HG02642 (cell line): ENCODE data around the gene DNAJC17.

Source experiments
- ATAC-seq: cut with Tn5 transposase; IDR thresholded peaks from one replicate; pipeline ENCODE4 v1.9.1; 2021; ENCODE audit warnings: mild to moderate bottlenecking; ENCODE audit not compliant: unreplicated experiment, poor library complexity

DNAJC17 gene

DNA sequence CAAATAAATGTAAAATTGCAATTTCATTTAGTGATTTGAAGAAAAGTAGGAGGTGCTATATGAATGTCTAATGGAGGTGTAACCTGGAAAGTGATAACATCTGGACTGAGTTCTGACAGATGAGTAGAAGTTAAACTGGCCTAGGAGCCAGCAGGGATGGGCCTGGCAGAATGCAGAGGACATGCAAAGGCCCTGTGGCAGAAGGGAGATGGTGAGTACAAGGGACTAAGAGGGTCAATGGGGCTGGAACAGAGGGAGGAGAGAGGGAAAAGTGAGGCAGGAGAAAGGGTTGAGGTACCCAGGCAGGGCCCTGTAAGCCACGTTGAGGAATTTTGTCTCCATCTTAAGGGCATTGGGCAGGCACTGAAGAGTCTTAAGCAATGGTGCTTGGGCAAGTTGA, 24.6 kb upstream of the DNAJC17 start:
- no peak for ATAC-seq

DNA sequence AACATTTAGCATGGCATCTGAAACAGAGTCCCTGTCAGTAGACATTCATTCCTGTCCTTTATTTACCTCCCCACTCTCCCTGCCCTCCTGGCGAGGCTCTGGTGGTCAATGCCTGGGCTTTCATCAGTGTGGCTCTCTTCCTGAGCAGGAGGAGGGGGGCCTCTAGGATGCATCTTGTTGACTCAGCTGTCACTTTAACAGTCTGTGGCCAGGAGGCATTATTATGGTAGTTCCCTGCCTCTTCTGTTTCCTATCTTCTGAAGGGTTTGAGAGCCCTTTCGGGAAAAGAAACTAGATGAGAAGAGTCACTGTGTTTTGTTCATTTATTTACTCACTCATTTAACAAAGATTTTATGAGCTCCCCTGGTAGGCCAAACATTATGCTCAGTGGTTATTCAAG, 23.6 kb upstream of the DNAJC17 start:
- ATAC-seq: no peak

DNA sequence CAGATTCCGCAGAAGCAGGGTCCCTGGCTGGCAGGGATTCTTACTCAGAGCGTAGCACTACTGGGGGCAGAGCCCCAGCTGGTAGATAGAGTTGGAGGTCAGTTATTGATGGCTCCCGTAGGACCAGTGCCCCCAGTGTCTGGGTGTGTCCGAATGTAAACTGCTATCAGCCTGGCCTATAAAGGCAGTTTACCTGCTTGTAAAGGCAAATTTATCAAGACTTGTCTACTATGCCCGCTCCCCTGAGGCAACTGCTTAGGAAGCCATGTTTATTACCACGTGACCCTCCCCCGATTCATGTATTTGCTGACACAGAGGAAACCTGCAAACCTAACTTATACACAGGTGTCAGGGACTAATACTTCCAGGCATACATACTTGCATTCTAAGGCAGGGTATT, 21.8 kb upstream of the DNAJC17 start:
- no peak for ATAC-seq

DNA sequence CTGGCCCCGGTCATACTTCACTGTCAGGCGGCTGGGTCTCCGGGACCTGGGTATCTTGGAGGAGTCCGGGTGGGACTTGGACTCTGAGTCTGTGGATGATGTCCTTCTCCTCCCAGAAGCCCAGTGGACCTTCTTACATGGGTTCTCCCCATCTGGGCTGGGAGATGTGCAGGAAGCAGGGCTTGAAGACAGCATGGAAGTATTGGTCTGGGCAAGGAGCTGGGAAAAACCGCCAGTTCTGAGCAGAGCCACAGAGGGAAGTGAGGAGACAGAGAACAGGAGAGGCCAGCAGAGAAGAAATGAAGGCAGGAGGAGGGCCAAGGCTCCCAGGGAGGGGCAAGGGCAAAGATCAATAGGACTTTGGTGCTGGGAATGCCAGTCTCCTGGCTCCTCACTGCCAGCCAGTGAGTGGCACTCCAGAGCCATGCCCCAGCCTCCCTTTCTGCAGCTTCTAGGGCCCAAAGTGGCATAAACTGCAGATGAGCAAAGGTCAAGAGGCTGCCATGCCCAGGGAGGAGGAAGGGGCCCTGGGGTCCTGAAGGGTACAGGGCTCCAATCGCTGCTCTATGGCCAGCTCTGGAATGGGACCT, 21.3 kb upstream of the DNAJC17 start, which contains the start of gene PPP1R14D:
Gene PPP1R14D, minus strand, starts transcription at position 262 of the 590 bp plus-strand sequence. Its CDS starts 67 bp downstream, at position 195.
- ATAC-seq: no peak

DNA sequence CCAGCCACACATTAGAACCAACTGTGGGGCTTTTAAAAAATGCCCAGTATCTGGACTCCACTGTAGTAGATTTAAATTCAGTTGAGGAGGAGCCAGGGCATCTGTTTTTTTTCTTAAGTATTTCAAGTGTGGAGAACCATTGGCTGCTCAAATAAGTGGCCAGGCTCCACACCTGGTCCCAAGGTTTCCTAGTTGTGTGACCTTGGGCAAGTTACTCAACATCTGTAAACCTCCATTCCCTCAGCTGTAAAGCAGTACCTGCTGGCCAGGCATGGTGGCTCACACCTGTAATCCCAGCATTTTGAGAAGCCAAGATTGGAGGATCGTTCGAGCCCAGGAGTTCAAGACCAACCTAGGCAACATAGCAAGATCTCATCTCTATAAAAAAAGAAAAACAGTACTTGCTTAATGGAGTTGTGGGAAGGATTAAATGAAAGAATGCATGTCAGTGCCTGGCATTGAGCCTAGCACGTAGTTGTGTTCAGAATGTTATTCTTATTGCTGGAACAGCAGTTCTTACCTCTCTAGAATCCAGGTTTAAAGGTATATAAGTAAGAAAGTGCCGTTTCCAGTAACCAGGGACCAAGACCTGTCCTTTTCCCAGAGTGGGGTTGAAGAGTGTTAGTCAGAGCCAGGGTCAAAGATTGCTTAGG, 19.3 kb upstream of the DNAJC17 start:
- ATAC-seq: no peak

DNA sequence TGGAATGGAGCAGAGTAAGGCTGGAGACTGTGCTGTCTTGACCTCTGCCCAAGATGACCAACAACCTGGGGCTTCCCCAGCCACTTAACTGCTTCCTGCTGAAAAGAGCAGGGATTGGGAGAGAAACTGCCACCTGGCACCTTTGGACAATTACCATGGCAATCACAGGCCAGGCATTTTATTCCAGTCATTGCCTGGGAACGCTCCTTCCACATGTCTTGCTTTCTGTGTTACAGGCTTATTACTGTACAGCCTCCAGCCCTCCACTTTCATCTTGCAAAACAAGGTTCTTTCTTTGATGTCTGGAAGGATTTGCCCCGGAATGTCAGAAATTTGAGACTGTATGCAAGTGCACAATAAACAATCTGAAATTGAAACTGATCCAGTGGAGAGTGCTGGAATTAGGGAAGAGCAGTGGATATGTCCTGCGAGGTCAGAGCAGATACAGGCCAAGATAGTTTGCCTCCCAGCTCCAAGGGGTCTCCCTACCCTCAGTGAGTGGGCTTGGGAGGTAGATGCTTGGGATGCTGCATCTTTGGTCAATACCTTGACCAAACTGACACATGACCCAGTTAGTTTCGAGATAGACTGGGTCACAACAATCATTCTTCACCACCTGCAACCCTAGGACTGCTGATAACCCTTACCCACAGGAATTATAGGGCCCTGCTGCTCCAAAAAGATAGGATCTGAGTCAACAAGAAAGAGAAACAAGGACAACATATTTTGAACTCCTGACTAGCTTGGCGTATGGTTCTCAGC, 18.6 kb upstream of the DNAJC17 start:
- ATAC-seq: no peak

DNA sequence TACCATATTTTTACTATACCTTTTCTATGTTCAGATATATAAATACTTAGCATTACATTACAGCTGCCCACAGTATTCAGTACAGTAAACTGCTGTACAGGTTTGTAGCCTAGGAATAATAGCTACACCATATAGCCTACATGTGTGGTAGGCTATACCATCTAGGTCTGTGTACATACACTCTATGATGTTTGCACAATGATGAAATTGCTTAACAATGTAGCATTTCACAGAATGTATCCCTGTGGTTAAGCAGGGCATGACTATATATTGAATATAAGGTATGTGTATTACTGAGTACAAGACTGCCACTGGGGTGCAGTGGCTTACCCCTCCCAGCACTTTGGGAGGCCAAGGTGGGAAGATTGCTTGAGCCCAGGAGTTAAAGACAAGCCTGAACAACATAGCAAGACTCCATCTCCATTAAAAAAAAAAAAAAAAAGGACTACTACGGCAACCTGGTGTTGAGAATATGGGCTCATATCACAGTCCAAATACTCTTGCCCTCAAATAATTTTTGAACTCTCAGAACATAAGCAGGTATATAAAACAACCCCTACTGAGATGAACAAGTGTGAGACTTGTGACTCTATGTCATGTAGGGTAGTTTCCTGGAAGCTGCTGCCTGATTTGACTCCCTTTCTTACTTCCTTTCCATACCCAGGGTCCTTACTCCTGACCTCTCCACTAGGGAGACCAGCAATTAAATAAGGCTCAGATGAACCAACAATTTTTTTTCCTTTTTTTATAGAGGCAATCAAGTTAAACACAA, 16.5 kb upstream of the DNAJC17 start:
- no peak for ATAC-seq

DNA sequence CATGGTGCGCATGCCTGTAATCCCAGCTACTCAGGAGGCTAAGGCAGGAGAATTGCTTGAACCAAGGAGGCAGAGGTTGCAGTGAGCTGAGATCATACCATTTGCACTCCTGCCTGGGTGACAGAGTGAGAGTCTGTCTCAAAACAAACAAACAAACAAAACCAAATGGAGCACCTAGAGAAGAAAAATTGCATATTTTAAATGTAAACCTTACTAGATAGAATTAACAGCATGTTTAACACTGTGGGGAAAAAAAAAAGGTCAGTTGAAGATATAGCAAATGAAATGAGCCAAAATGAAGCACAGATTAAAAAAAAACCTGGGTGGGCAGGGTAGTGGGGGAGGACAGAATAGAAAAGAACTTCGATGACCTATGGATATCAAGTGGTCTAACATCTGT, 13.9 kb upstream of the DNAJC17 start:
- no peak for ATAC-seq

DNA sequence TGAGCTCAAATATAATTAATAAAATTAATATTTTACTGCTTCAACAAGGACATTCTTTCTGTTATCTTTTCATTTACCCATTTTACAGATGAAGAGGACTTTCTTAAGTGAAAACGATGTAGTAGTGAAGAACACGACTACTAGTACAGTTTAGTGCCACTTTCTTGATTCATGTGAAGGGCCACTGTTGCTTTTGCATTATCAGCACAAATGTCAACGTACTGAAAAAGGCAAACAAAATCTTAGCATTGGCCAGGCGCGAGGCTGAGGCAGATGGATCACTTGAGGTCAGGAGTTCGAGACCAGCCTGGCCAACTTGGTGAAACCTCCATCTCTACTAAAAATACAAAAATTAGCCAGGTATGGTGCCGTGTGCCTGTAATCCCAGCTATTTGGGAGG, 11.8 kb upstream of the DNAJC17 start:
- no peak for ATAC-seq

DNA sequence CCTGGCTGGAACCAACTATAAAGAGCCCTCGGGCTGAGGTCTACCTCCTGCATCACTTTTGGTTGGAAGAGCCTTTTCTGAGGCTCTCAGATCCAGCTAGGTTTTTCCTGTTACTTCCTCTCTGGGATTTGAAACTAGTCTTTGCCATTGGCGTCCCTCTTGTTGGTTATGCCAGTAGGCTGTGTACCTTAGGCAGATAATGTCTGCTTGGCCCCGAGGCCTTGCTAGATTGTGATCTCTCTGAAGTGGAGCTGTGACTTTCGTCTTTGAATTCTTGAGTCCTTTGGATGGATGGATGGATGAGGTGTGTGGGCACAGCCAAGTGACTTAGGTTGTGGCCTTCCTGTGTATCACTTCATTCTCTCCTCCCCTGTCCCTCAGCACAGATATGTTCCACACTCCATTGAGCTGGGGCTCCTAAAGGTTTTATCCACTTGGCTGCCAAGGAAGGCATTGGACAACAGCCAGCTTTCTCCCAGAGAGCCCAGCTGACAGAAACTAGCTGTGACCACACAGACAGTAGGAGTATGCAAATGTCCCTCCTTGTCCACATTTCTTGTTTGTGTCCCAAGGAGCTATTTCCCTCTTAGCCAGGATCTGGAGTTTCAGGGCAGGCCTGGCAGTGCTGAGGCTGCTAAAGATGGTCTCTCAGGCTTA, 7.9 kb upstream of the DNAJC17 start:
- ATAC-seq: no peak

DNA sequence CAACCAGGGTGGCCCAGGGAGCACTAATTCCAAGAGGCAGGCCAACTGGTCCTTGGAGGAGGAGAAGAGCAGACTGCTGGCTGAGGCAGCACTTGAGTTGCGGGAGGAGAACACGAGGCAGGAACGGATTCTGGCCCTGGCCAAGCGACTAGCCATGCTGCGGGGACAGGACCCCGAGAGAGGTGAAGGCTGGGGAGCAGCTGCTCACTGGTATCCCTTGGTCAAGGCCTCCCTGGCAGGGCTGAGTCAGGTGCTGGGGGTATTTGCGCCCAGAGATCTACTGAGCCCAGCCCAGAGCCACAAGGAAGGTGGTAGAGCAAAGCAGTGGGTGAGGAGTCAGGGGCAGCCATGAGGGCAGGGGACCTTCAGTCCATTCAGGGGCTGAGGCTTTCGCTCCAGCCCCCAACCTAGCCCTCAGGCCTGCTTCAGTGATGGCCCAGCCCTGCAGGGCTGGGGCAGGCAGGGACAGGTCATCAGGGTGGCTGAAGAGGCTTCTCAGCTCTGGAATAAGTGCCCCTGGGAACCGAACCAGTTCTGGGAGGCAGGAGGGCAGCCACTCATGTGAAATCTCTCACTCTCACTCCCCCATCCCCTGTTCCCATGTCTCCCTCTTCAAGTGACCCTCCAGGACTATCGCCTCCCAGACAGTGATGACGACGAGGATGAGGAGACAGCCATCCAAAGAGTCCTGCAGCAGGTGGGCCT, 5.6 kb upstream of the DNAJC17 start:
- no peak for ATAC-seq

DNA sequence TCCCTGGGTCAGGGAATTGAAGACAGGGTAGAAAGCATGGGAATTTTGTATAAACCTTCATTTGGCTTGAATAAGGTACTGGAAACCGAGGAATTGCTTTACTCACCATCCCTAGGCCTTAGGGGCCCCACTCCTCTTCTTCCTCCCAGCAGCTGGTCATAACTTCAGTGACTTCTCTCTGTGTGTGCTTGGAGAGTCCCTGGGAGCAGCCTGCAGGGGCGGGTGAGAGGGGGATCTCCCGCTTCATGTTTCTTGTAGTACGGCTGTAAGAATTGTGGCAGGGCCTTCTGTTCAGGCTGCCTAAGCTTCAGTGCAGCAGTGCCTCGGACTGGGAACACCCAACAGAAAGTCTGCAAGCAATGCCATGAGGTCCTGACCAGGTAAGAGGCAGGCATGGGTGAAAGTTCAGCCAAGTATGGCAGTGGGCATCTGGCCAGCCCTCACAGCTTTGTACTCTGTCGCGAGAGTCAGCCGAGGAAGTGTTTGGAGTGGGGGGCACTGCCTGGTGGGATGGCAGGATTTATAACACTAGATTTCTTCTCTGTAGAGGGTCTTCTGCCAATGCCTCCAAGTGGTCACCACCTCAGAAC, 1.7 kb upstream of the DNAJC17 start:
- ATAC-seq: no peak

DNA sequence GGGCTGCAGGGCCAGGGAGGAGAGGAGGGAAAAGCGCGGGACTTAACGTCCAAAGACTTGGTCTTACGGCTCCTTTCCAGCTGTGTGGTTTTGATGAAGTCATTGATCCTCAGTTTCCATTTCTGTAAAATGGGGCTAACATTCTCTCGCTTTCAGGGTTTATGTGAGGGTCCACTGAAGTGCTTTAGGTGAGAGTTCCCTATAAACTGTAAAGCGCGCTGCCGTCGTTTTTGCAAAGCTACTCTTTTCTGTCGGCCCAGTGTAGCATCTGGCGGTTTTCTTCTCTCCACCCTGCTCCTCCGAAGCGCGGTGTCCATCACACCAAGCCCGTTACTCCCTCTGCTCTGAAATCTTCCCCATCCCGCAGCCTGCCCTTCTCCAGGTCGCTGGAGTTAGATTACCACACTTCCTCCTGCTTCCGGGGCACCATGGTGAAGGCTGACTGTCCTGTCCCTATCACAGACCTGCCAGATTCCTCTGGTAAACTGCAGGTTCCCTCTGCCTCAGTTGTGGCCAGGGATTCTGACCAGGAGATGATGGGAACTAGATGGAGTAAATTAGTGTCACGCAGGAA, 702 bp upstream of the DNAJC17 start:
- no peak for ATAC-seq

DNA sequence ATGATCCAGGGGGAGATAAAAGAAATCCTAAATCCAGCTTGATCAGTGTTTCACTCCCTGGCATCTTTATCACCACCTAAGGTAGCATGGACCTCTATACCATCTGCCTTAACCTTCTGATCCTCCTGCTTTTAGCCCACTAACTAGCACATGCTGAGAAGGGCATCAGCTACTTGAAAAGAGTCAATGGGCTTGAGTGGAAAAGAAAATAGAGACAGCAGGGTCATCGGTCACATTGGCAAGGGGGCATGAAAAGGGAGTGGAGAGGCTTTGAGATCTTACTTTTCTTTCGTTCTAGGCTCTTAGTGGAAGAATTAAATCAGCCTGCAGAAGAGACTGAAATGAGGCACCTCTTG, 623 bp downstream of the DNAJC17 start:
- no peak for ATAC-seq

DNA sequence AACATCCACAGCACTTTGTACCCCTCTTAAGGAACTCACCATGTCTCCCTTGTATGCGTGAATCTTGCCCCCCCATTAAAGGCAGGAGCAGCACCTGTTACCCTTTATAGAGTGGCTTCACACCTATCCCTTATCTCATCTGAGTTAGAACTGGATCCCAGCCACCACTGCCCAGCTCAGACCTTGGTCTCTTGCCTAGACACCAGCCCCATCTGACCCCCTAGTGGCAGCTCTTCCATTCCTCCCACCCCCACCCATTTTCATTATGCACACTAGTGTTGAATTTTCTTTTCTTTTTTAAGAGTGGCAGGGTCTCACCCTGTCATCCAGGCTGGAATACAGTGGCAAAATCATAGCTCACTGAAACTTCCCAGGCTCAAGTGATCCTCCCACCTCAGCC, 3.6 kb downstream of the DNAJC17 start:
- no peak for ATAC-seq

DNA sequence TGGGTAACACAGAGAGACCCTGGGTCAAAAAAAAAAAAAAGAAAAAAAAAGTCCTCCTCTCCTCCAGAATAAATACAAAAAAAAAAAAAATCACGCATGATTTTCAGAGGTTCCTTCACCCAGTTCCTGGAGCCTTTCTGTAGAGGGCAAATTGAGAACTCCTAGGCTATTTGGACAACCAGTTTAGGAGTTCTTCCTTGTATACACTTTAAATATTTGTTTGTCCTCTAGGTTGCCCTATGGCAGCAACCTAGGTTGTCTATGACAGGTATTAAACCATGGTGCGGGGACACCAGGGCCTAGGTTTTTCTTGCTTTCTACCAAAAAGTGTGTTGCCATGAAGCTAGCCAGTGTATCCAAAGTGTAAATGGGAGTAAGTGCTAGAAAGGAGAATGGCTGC, 4.2 kb downstream of the DNAJC17 start:
- no peak for ATAC-seq

DNA sequence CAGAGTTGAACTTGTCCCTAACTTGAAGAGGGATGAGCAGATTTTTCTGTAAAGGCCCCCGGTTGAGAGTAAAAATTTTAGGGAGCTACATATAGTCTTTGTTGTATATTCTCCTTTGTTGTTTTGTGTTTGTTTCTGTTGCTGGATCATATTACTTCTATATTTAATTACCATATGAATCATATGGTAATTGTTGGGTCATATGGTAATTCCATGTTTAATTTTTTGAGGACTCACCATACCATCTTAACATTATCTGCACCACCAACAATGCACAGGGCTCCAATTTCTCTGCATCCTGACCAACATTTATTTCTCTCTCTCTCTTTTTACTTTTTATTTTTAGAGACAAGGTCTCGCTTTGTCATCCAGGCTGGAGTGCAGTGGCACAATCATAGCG, 7.8 kb downstream of the DNAJC17 start:
- ATAC-seq: no peak

DNA sequence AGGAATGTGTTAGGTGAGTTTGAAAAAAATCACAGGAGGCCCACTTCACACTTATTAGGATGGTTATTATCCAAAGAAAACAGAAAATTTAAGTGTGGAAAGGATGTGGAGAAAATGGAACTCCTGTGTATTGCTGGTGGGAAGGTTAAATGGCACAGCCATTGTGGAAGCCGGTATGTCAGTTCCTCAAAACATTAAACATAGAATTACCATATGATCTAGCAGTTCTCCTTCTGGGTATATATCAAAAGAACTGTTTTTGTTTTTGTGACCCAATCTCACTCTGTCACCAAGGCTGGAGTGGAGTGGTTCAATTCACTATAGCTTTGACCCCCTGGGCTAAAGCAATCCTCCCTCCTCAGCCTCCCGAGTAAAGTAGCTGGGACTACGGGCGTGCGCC, 10.8 kb downstream of the DNAJC17 start:
- no peak for ATAC-seq

DNA sequence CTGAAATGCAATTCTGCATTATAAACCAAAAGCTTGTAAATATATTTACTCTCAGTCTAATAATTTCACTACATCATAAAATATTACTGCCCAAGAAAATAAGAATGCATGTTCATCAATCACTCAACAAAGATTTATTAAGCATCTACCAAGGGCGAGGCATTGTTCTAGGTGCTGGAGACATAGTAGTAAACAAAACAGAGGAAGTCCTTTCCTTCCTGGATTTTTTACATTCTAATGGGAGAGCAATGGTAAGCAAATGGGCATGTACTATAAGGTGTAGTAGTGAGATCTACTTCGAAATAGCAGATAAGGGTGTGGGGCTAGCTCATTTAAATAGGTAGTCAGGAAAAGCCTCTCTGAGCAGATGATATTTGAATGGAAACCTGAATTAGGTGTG, 11.2 kb downstream of the DNAJC17 start:
- no peak for ATAC-seq
